Mesodermal cell (in vitro differentiated cells): ENCODE measurements around the gene RPL28.

Experiments
- H3K27ac ChIP-seq: 2 replicates; pipeline ENCODE4 v1.7.0; 2013; ENCODE audit warnings: mild to moderate bottlenecking, low read depth, low read length, moderate library complexity; ENCODE audit not compliant: severe bottlenecking
- H3K36me3 ChIP-seq: 2 replicates; pipeline ENCODE4 v1.7.1; 2013; ENCODE audit warnings: mild to moderate bottlenecking, low read length, moderate library complexity; ENCODE audit not compliant: control insufficient read depth, insufficient read depth
- H3K4me1 ChIP-seq: one replicate; pipeline ENCODE4 v1.7.1; 2013; ENCODE audit warnings: mild to moderate bottlenecking, low read length; ENCODE audit not compliant: insufficient read depth, control insufficient read depth, poor library complexity, severe bottlenecking
- H3K4me3 ChIP-seq: 2 replicates; pipeline ENCODE4 v1.7.0; 2013; ENCODE audit warnings: low read length, control low read depth, mild to moderate bottlenecking; ENCODE audit not compliant: insufficient read depth, poor library complexity, severe bottlenecking; ENCODE audit errors: extremely low read depth
- H3K9me3 ChIP-seq: 2 replicates; pipeline ENCODE4 v1.7.1; 2013; ENCODE audit warnings: mild to moderate bottlenecking, low read length, moderate library complexity; ENCODE audit not compliant: control insufficient read depth
- WGBS, 2 experiments: methylation state at CpG; one replicate each; pipeline ENCODE4 v1.1.5; 2013; ENCODE audit warnings: missing lambda C conversion rate in 2 of 2; ENCODE audit not compliant: insufficient coverage in 2 of 2; 5-methylcytosine and 5-hydroxymethylcytosine counted together

Gene RPL28

DNA sequence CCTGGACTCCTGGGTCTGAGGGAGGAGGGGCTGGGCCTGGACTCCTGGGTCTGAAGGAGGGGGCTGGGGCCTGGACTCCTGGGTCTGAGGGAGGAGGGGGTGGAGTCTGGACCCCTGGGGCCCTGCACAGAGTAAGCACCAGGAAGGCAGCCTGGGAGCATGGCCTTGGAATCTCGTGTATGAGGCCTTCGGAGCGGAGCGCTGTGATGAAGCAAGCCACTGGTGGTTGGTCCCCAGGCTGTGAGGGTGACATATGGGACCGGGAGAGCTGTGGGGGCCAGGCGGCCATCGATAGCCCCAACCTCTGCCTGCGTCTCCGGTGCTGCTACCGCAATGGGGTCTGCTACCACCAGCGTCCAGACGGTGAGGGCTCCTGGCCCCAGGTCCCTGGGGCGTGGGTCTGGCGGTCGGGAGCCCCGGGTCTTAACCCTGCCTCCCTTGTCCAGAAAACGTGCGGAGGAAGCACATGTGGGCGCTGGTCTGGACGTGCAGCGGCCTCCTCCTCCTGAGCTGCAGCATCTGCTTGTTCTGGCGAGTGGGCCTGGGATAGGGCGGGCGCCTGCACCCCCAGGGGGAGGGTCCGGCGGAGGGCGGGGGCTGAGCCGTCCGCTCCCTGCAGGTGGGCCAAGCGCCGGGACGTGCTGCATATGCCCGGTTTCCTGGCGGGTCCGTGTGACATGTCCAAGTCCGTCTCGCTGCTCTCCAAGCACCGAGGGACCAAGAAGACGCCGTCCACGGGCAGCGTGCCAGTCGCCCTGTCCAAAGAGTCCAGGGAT lies 8.2 kb upstream of the RPL28 start:
- Histone ChIP-seq H3K36me3 (no peaks in the 10 kb centered on the region), H3K4me3 (no peak overlapping the region), H3K27ac (no peak overlapping the region), H3K9me3 (no peaks in the 10 kb centered on the region), H3K4me1 (peaks cover 43% of the 10 kb centered on the region)
- WGBS, 2 experiments: 21 to 26% methylated on average over 41 to 43 of the region's 43 CpGs

DNA sequence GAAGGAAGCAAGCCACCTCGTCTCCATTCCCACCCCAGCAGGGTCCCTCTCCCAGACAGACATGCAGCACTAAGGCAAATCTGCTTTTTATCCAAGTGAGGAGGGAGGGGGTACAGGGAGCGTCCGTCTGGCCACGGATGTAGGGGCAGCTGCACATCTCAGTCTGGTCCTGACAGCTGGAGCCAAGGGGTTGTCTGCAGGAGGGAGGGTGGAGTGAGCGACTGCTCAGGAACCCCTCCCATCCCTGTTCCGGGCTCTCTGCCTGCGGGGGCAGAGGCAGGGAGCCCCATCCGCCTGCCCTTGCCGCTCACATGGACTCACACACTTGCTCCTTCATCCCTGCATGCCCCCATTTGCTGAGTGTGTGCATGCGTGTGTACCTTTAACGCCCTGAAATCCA lies 6.6 kb upstream of the RPL28 start:
- Histone ChIP-seq H3K36me3 (no peaks in the 10 kb centered on the region), H3K4me1 (peaks cover 28% of the 10 kb centered on the region), H3K27ac (no peak overlapping the region), H3K9me3 (no peaks in the 10 kb centered on the region), H3K4me3 (no peak overlapping the region)
- 66 to 81% methylated on average over 3 to 10 of the region's 11 CpGs for whole genome bisulfite sequencing, 2 experiments

DNA sequence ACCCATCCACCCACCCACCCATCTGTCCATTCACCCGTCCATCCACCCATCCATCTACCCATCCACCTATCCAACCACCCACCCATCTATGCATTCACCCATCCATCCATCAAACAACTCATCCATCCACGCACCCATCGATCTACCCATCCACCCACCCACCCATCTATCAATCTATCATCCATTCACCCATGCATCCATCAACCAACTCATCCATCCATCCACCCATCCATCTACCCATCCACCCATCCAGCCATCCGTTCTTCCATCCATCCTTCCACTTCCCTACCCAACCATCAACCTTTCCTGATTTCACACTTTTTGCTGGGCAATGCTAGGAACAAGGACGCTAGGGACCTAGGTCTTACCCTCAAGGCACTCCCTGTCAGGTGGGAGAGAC lies 3.7 kb upstream of the RPL28 start:
- Histone ChIP-seq H3K9me3 (no peaks in the 10 kb centered on the region), H3K4me1 (peaks cover 13% of the 10 kb centered on the region), H3K27ac (no peak overlapping the region), H3K4me3 (no peak overlapping the region), H3K36me3 (peaks cover 7% of the 10 kb centered on the region)
- 91 to 97% methylated on average over 4 to 5 of the region's 5 CpGs for WGBS, 2 experiments

DNA sequence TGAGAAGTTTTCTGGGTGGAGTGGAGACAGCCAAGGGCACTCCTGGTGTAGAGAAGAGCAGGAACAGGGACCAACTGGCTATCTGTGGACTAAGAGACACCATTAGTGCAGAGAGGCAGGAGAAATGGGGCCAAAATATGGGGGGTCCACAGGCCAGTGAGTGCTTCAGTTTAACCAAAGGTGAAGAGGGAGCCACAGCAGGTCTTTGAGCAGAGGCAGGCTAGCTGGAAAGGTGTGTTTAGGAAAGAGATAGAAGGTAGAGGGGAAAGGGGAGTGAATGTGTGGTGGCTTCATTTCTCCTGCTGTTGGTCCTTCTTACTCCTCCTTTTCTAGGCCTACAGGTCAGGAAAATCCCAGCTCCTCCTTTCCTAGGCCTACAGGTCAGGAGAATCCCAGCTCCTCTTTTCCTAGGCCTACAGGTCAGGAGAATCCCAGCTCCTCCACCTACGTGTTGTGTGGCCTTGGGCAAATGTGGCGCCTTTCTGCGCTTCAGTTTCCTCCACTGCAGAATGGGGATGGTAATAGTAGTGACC lies 3.1 kb upstream of the RPL28 start:
- Histone ChIP-seq H3K4me3 (no peak overlapping the region), H3K4me1 (peaks cover 19% of the 10 kb centered on the region), H3K9me3 (no peaks in the 10 kb centered on the region), H3K36me3 (peaks cover 13% of the 10 kb centered on the region), H3K27ac (no peak overlapping the region)
- WGBS, 2 experiments: 100% methylated on average over 2 of the region's 3 CpGs

DNA sequence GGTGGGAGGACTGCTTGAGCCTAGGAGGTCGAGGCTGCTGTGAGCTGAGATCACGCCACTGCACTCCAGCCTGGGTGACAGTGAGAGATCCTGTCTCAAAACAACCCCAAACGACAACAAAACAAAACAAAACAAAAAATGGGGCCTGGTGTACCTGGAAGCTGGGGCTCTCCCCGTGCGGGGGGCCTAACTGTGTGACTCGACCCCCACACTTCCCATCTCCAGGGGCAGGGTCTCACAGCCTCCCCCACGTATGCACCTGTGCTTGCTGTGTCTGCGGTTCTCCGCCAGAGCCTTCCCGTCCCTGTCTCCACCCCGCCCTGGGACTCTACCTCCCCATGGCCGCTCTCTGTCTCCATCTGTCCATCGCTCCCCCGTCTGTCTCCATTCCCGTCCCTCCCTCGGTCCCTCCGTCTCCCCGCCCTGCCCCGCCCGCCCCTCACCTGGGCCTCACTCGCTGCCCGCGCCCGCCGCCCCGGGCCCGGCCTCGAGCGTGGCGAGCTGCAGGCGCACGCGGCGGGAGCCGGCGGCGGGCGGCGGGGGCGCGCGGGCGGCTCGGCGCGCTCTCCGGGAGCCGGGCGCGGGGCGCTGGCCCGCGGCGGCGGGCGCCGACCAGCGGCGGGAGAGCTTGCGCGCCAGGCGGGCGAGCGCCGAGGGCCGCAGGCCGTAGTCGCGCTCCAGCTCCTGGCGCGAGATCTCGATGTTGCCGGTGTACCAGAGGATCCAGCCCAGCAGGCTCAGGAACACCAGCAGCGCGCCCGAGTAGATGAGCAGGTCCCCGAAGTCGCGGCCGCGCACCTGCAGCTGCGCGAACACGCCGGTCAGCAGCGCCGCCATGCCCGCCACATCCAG lies 2.2 kb upstream of the RPL28 start:
- H3K36me3 ChIP-seq: peaks cover 22% of the 10 kb centered on the region
- 5 to 6% methylated on average over 49 to 78 of the region's 88 CpGs for WGBS, 2 experiments
- H3K27ac ChIP-seq: no peak overlapping the region
- H3K4me1 ChIP-seq: peaks cover 28% of the 10 kb centered on the region
- no peaks in the 10 kb centered on the region for H3K9me3 ChIP-seq
- H3K4me3 ChIP-seq: peak overlapping the region; percentile 97

DNA sequence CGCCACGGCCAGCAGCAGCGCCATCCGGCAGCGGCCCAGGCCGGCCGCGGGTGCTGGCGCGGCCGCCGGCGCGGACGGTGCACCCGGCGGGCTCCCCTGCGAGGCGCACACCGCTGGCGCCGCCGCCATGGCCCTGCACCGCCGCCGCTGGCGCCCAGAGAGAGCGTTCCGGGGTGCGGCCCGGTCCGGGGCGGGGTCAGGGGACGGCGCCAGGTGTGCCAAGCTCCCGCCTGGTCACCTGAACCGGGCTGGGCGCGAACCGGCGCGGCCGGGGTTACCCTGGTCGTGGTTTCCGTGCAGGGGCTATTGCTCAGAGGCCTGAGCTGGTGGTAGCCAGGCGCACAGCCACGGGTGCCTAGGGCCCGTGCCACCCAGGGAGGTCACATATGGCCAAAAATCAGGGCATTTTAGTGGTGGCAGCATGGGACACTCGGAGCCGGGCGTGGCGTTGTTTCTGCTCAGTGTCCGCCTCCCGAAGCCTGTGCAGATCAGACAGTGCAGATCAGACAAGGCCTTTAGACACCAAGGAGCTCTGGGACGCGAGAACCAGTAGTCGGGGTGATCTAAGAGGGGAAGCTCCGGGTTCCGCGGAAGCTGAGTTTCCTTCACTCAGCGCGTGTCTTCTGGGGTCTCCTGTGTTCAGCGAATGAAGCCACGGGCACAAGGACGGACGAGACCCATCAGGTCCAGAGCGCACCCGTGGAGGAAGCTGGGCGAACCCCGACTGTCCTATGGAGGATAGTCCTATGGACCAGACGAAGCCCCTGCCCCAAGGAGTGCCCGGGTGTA lies 1.4 kb upstream of the RPL28 start, which contains the start of gene TMEM238:
TSS of gene TMEM238 (minus strand) at position 162 of the 789 bp plus-strand sequence. CDS start at position 129, 33 bp downstream.
- 40 to 45% methylated on average over 71 to 72 of the region's 72 CpGs for WGBS, 2 experiments
- no peaks in the 10 kb centered on the region for H3K9me3 ChIP-seq
- H3K27ac ChIP-seq: peak within 1 kb of the TSS; percentile 92

DNA sequence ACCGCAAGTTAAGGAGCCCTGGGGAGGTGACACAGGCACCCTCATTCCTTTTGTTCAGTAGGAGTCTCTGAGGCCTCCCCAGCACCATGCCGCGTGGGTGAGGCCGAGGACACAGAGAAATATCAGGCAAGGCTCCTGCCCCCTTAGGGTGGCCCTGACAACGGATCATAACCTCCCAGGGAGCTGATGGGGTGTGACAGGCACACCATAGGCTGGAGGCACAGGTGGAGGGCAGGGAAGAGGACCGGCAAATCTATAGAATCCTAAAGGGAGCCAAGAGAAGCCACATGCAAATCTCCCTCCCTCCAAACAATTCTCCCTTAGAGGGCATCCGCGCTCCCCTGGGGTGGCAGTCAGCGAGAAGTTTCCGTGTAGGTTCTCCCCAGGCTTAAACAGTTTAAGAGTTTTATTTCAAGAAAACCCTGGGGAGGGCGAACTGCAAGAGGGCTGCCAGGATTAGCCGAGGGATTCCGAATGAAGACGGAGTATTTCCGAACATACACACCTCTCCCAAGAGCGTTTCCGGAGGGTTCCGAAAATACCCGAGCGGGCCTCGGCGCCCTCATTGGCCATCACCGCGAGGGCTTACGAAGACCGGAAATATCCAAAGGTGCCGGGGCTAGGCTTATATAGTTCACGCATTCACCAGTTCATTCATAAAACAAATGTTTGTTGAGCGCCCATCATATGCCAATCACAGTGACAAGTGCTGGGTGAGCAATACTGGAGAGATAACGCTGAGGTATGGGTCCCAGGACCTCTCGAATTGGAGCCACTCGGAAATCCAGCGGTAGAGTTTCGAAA lies 610 bp upstream of the RPL28 start:
- H3K27ac ChIP-seq: peak overlapping the region; percentile 92
- H3K4me1 ChIP-seq: peaks cover 38% of the 10 kb centered on the region
- H3K9me3 ChIP-seq: no peaks in the 10 kb centered on the region
- WGBS, 2 experiments: 10% methylated on average over 27 to 33 of the region's 34 CpGs
- H3K4me3 ChIP-seq: peak overlapping the region; percentile 97
- H3K36me3 ChIP-seq: peaks cover 38% of the 10 kb centered on the region

More for the DNA sequence above, 1.4 kb upstream of the RPL28 start, which contains the start of gene TMEM238:
- peaks cover 32% of the 10 kb centered on the region for H3K4me1 ChIP-seq
- H3K4me3 ChIP-seq: peak within 1 kb of the TSS; percentile 97
- peaks cover 31% of the 10 kb centered on the region for H3K36me3 ChIP-seq

DNA sequence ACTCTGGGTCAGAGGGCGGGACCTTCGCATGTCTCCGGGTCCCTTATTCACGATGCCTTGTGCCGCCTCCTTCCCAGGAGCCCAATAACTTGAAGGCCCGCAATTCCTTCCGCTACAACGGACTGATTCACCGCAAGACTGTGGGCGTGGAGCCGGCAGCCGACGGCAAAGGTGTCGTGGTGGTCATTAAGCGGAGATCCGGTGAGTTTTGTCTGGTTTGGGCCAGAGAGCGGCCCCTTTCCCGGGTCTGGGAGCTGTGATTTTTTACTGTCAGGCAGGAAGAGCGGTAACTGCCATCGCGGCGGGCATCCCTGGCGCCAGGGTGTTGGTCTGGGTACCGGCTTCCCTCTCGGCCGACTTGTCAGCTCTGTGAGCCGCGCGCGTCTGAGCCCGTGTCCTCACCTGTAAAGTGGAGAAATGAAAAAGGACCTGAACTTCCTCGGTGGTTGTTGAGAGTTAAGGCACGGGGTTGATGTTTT lies 800 bp downstream of the RPL28 start:
- H3K4me1 ChIP-seq: peaks cover 38% of the 10 kb centered on the region
- peak overlapping the region; percentile 97 for H3K4me3 ChIP-seq
- H3K9me3 ChIP-seq: no peaks in the 10 kb centered on the region
- H3K27ac ChIP-seq: no peak overlapping the region
- H3K36me3 ChIP-seq: peaks cover 49% of the 10 kb centered on the region
- WGBS, 2 experiments: 5 to 7% methylated on average over 31 to 33 of the region's 33 CpGs

DNA sequence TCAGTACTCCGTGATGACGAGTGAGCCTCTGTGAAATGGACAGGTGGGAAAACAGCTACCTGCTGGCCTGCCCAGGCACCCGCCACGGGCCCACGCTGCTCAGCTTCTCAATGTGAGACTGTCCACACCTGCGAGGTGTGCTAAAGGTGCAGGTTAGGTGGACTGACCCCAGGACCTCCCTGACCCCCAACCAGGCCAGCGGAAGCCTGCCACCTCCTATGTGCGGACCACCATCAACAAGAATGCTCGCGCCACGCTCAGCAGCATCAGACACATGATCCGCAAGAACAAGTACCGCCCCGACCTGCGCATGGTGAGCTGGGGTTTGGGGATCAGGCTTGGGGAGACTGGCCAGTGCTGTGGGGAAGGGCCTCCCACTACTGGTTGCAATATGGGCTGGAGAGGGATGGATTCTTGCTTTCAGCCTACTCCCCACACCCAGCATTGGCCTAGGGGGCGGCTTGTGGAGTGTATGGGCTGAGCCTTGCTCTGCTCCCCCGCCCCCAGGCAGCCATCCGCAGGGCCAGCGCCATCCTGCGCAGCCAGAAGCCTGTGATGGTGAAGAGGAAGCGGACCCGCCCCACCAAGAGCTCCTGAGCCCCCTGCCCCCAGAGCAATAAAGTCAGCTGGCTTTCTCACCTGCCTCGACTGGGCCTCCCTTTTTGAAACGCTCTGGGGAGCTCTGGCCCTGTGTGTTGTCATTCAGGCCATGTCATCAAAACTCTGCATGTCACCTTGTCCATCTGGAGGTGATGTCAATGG lies 2.2 kb downstream of the RPL28 start:
- H3K4me1 ChIP-seq: peaks cover 40% of the 10 kb centered on the region
- 96% methylated on average over 15 to 20 of the region's 24 CpGs for whole genome bisulfite sequencing, 2 experiments
- H3K27ac ChIP-seq: no peak overlapping the region
- peaks cover 49% of the 10 kb centered on the region for H3K36me3 ChIP-seq
- H3K4me3 ChIP-seq: peak overlapping the region; percentile 97
- H3K9me3 ChIP-seq: no peaks in the 10 kb centered on the region
